GM12872 (cell line): ENCODE measurements around the gene PRRG4.

Experiments used
- CTCF ChIP-seq: IDR thresholded peaks from 3 replicates; pipeline ENCODE4 v1.5.1; 2011; ENCODE audit warnings: low read depth, mild to moderate bottlenecking, low read length, moderate library complexity; ENCODE audit not compliant: insufficient read depth

PRRG4 gene

DNA sequence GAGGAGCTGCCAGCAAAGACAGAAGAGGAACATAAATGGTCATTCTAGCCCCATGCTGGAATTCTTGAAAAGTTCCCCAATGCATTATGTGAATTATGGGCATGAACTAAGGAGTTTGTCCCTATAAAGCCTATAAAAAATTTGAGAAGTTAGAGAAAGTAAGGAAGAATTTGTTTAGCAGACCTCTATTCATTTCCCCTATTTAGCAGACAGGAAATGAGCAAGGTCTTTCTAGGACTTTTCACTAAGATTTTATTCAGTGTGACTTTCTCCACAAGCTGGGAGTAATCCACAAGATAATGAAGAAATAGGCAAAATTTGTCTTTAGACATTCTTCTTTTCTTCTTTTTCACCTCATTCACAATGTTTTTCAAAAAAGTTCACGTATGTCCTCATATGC, 20.0 kb downstream of the PRRG4 start:
- TF ChIP-seq CTCF = no peak

DNA sequence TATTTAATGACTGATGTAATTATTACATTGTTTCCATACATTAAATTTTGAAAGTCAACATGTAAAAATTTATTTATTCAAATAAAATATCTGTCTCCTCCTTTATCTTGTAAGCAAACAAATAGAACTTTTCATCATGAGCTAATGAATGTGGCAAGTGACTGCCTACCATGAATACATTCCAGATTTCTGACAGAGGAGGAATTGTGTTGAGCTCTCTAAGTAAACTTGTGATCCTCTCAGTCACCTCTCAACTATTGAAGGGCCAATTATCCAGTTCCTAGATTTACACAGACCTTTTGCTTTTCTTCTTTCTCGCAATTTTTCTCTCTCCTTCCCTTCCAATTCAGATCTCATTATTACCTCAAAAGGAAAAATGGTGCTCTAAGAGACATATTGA, 21.5 kb downstream of the PRRG4 start:
- no peak for TF ChIP-seq CTCF

GRCh38 chr11:32852207-32852606, 22.5 kb downstream of the PRRG4 start:
- no peak for TF ChIP-seq CTCF

- TF ChIP-seq CTCF = no peak
Observed at GRCh38 chr11:32855601-32856000, 25.9 kb downstream of the PRRG4 start.

DNA sequence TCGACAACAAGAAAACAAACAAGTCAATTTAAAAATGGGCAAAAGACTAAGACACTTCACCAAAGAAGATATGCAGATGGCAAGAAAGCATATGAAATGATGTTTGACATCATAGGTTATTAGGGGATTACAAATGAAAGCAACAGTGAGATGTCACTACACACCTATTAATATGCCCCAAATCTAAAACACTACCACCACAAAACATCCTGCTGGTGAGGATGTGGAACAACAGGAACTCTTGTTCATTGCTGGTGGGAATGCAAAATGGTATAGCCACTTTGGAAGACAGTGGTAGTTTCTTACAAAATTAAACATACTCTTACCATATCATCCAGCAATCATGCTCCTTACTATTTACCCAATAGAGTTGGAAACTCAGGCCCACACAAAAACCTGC, 29.0 kb downstream of the PRRG4 start:
- TF ChIP-seq CTCF = peak; percentile 25; the same call in 1 of the 3 replicates

DNA sequence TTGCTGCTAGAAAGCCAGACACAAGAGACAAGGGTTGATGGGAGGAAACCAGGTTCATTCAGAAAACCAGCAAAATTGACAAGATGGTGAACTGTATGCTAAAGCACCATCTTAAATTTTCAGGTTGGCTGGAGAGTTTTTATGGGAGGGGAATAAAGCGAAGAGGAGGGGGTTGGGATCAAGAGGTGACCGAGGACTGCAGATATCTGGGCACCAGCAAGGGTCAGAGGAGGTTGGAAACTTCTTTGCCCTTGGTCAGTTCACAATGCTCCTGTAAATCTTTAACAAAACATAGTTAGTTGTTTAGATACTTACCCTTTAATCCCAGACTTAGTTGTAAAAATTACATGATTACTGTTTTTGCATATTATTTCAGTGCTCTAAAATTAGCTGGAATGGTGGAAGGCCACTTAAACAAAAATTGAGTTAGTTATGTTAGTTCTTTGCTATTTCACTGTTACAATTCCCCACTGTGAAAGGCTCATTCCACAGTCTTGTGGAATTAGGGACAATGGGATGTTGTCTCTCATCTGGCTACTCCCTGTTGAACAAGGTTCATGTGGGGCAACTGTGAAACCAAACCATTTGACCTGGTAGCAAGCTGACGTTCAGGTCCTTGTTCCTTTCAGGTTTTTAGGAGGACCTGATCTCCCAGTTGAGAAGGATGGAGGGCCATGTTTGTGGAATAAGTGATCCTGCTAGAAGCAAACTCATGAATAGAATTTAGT, 32.3 kb downstream of the PRRG4 start:
- TF ChIP-seq CTCF = no peak

- no peak for TF ChIP-seq CTCF
Observed at GRCh38 chr11:32864555-32864954, 34.8 kb downstream of the PRRG4 start.

GRCh38 chr11:32870676-32871075, 40.9 kb downstream of the PRRG4 start:
- peak; percentile 58 for TF ChIP-seq CTCF
